Fibroblast of mammary gland (primary cell): ENCODE measurements around the gene HPD.

Experiments
- DNase-seq: peaks from one replicate; pipeline ENCODE4 v3.0.0-alpha.2; 2010; ENCODE audit warnings: low read depth
- H3K4me3 ChIP-seq: 2 replicates; pipeline ENCODE4 v1.5.1; 2011; ENCODE audit warnings: low read depth, mild to moderate bottlenecking, low read length, moderate library complexity; ENCODE audit not compliant: control insufficient read depth
- CTCF ChIP-seq: conservative IDR thresholded peaks from 2 replicates; pipeline ENCODE4 v1.5.1; 2011; ENCODE audit warnings: low read depth, low read length, inconsistent platforms; ENCODE audit not compliant: control insufficient read depth, insufficient read depth

Gene HPD

GRCh38 chr12:121797937-121798786 lies 60.5 kb downstream of the HPD start:
- peak; percentile 48 for DNase-seq
- peak overlapping the region; percentile 35 for H3K4me3 ChIP-seq
- TF ChIP-seq CTCF, result no peak

- TF ChIP-seq CTCF, result peak; percentile 19
- DNase-seq, result peak; percentile 85
- H3K4me3 ChIP-seq, result peak overlapping the region; percentile 35
Observed at GRCh38 chr12:121796855-121797751, 61.6 kb downstream of the HPD start.

- peak; percentile 86 for DNase-seq
- TF ChIP-seq CTCF, result peak; percentile 96
- no peak overlapping the region for H3K4me3 ChIP-seq
Observed at GRCh38 chr12:121795034-121795968, 63.4 kb downstream of the HPD start.

GRCh38 chr12:121794534-121795033 lies 64.1 kb downstream of the HPD start:
- no peak for DNase-seq
- no peak for TF ChIP-seq CTCF
- H3K4me3 ChIP-seq, result peak overlapping the region; percentile 25

- DNase-seq, result peak; percentile 85
- H3K4me3 ChIP-seq, result peak overlapping the region; percentile 45
- peak; percentile 87 for TF ChIP-seq CTCF
Observed at GRCh38 chr12:121793838-121794533, 64.7 kb downstream of the HPD start.
